Measurements from ENCODE around the gene PLCL1.

DNA sequence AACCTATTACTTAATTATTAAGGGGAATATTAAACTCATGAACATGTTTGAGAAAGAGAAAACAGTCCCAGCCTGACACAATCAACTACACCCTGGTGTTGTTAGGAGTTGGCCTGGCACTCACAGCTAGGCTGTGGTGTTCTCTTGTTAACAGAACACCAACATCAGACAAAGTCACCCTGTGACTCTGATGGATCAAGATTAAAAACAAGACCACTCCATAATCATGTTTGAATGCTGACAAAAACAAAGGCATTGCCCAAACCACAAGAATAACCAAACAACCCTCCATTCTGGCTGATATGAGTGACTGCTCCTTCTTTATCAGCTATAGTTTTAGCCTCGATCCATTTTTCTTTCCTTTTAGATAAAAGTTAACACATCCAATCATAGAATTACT is 22.3 kb upstream of the PLCL1 start:
- no peak for TF ChIP-seq FOXM1 (IDR thresholded peaks at IDR 0.05; ENCODE audit: low read depth)
- no peak for TF ChIP-seq POLR2AphosphoS5 (IDR thresholded peaks at IDR 0.05; ENCODE audit: low read depth, low read length)
- TF ChIP-seq, protein P1, sequence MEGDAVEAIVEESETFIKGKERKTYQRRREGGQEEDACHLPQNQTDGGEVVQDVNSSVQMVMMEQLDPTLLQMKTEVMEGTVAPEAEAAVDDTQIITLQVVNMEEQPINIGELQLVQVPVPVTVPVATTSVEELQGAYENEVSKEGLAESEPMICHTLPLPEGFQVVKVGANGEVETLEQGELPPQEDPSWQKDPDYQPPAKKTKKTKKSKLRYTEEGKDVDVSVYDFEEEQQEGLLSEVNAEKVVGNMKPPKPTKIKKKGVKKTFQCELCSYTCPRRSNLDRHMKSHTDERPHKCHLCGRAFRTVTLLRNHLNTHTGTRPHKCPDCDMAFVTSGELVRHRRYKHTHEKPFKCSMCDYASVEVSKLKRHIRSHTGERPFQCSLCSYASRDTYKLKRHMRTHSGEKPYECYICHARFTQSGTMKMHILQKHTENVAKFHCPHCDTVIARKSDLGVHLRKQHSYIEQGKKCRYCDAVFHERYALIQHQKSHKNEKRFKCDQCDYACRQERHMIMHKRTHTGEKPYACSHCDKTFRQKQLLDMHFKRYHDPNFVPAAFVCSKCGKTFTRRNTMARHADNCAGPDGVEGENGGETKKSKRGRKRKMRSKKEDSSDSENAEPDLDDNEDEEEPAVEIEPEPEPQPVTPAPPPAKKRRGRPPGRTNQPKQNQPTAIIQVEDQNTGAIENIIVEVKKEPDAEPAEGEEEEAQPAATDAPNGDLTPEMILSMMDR (IDR thresholded peaks at IDR 0.05): no peak
- TF ChIP-seq TAF1 (IDR thresholded peaks at IDR 0.05; ENCODE audit: borderline replicate concordance, low read depth, low read length): no peak
- no peak for TF ChIP-seq RXRA (IDR thresholded peaks at IDR 0.05; ENCODE audit: borderline replicate concordance, low read depth)
- TF ChIP-seq NRF1 (IDR thresholded peaks at IDR 0.05; ENCODE audit: low read depth, low read length): no peak
- no peak for TF ChIP-seq EZH2phosphoT487 (IDR thresholded peaks at IDR 0.05; ENCODE audit: borderline replicate concordance, low read depth)
- no peak for TF ChIP-seq MXI1 (IDR thresholded peaks at IDR 0.05; ENCODE audit: low read depth, low read length)
- TF ChIP-seq, protein P2, sequence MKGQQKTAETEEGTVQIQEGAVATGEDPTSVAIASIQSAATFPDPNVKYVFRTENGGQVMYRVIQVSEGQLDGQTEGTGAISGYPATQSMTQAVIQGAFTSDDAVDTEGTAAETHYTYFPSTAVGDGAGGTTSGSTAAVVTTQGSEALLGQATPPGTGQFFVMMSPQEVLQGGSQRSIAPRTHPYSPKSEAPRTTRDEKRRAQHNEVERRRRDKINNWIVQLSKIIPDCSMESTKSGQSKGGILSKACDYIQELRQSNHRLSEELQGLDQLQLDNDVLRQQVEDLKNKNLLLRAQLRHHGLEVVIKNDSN (IDR thresholded peaks at IDR 0.05; ENCODE audit: borderline replicate concordance, low read depth): no peak
- no peak for TF ChIP-seq RCOR1 (IDR thresholded peaks at IDR 0.05; ENCODE audit: low read length)
- TF ChIP-seq, protein P3, sequence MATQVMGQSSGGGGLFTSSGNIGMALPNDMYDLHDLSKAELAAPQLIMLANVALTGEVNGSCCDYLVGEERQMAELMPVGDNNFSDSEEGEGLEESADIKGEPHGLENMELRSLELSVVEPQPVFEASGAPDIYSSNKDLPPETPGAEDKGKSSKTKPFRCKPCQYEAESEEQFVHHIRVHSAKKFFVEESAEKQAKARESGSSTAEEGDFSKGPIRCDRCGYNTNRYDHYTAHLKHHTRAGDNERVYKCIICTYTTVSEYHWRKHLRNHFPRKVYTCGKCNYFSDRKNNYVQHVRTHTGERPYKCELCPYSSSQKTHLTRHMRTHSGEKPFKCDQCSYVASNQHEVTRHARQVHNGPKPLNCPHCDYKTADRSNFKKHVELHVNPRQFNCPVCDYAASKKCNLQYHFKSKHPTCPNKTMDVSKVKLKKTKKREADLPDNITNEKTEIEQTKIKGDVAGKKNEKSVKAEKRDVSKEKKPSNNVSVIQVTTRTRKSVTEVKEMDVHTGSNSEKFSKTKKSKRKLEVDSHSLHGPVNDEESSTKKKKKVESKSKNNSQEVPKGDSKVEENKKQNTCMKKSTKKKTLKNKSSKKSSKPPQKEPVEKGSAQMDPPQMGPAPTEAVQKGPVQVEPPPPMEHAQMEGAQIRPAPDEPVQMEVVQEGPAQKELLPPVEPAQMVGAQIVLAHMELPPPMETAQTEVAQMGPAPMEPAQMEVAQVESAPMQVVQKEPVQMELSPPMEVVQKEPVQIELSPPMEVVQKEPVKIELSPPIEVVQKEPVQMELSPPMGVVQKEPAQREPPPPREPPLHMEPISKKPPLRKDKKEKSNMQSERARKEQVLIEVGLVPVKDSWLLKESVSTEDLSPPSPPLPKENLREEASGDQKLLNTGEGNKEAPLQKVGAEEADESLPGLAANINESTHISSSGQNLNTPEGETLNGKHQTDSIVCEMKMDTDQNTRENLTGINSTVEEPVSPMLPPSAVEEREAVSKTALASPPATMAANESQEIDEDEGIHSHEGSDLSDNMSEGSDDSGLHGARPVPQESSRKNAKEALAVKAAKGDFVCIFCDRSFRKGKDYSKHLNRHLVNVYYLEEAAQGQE (IDR thresholded peaks at IDR 0.05; ENCODE audit: low read depth, low read length): no peak
- TF ChIP-seq RAD21 (IDR thresholded peaks at IDR 0.05; ENCODE audit: low read length): no peak
- TF ChIP-seq EP300 (IDR thresholded peaks at IDR 0.05; ENCODE audit: borderline replicate concordance in 1 of 2, low read depth in 1 of 2, low read length in 1 of 2): no peak

Measured in SK-N-SH (cell line).